HAP-1 (cell line): Measurements from ENCODE around the gene CCNL2.
"Not testable (repeated sequence)": the region's sequence is repeated elsewhere in the genome, so short reads cannot be mapped to it uniquely, and the experiment has no call there.

ENCODE experiments used
- DNase-seq, 2 experiments: peaks; one replicate each; pipeline ENCODE4 v3.0.0-alpha.2; 2016 to 2020; ENCODE audit warnings: low spot score in 2 of 2
- H3K27me3 ChIP-seq: fragments of 250-450 bp; sonication (Bioruptor Pico); 2 replicates; pipeline ENCODE4 v1.5.1; 2020; ENCODE audit warnings: low read depth, mild to moderate bottlenecking, moderate library complexity
- H3K36me3 ChIP-seq: fragments of 250-450 bp; sonication (Bioruptor Pico); replicated peaks from 2 replicates; pipeline ENCODE4 v1.5.1; 2020; ENCODE audit warnings: mild to moderate bottlenecking
- H3K4me1 ChIP-seq: fragments of 250-450 bp; sonication (Bioruptor Pico); 2 replicates; pipeline ENCODE4 v1.5.1; 2020; ENCODE audit warnings: mild to moderate bottlenecking
- H3K4me3 ChIP-seq: fragments of 250-450 bp; sonication (Bioruptor Pico); 2 replicates; pipeline ENCODE4 v1.5.1; 2020; ENCODE audit warnings: mild to moderate bottlenecking, moderate library complexity
- H3K9me3 ChIP-seq: fragments of 250-450 bp; sonication (Bioruptor Pico); 2 replicates; pipeline ENCODE4 v1.5.1; 2020; ENCODE audit warnings: mild to moderate bottlenecking, moderate library complexity
- in situ Hi-C: fragments of 300-500 bp; cut with MboI; formaldehyde crosslinking; loops from 3 replicates; pipeline ENCODE4 v1.14.3; 2020; ENCODE audit warnings: low sequenced_read_pairs, inconsistent platforms, mixed read lengths

Gene CCNL2

DNA sequence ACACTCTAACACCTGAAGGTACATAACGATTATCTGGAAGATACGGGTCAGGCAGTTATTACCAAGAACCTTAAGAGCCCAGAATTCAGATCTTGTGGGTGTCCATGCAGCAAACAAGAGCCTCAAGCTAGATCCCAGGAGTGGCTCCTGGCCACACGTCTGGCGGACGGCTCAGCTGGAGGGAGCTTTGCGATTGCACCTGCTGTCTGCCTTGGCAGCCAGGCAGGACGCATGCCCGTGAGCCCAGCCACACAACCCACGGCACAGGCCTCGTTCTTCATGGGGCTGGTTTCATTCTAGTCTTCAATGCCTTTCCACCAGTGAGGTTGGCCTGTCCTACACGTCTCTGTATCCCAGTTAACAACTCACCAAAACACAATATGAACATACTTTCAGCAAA is 5.7 kb downstream of the CCNL2 start:
- no peak for DNase-seq
- H3K4me3 ChIP-seq = no peak overlapping the region
- in situ Hi-C loops = loop anchor here (10.0 kb wide), 1 partner anchor 101 kb away; no protein-coding TSS in a partner anchor
- H3K4me1 ChIP-seq = peaks cover 5% of the 10 kb centered on the region; the same call in 1 of the 2 replicates
- no peaks in the 10 kb centered on the region for H3K9me3 ChIP-seq
- no peaks in the 10 kb centered on the region for H3K27me3 ChIP-seq
- peaks cover 98% of the 10 kb centered on the region for H3K36me3 ChIP-seq

DNA sequence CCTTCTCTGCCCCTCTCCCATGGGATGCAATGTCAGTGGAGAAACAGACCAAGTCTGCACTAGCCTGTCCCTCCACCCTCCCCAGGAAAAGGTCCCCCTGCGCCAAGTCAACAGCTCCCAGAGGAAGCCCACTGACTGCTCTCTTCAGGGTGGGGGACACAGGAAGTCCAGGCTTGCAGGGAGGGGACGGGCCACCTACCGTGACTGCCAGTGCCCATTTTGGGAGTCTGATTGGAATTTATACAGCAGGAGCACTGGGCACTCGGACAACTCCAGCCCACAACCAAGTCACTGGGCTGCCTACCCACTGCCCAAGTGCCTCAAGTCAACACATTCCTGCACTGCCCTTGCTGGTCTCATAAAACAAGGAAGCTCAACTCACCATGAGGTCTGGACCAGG is 6.1 kb downstream of the CCNL2 start:
- no peak for DNase-seq
- in situ Hi-C loops = loop anchor here (10.0 kb wide), 1 partner anchor 102 kb away; no protein-coding TSS in a partner anchor
- H3K4me3 ChIP-seq = no peak overlapping the region
- H3K36me3 ChIP-seq = peaks cover 99% of the 10 kb centered on the region
- H3K27me3 ChIP-seq = no peaks in the 10 kb centered on the region
- no peaks in the 10 kb centered on the region for H3K9me3 ChIP-seq
- peaks cover 5% of the 10 kb centered on the region; the same call in 1 of the 2 replicates for H3K4me1 ChIP-seq

DNA sequence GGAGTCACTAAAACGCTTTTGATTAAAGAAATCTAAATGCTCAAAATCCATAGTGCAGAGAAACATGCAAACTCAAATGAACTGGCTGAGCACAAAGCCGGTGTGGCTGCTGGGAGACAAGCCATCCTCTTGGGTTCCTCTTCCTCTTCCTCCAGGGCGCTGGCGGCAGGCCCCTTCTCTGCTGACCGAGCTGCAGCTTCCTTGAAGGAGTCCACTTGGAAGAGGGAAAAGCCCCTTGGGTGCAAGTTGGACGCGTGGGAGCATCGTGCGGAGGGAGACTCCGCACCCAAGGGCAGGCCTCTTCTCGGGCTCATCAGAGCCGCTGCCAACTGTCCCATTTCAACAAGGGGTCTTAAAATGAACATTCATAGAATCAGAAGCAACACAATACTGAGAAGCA is 7.9 kb downstream of the CCNL2 start:
- DNase-seq = no peak
- in situ Hi-C loops = loop anchor here (10.0 kb wide), 1 partner anchor 104 kb away; no protein-coding TSS in a partner anchor

DNA sequence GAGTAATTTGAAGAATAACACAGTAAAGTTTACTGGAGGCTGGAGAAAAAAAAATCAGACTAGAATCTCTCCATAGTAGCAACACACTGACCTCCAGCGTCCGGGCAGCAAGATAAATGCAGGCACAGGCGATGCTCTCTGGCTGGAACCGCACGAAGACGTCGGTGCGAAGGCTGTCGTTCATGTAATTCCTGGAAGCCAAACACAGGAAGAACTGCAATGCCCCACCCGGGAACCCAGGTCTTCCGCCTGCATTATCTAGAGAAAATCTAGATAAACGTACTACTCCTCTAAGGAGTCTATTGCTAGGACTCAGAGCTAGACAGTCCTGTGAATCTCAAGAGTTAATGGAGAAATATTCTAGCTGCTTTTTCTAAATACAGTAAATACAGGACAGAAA is 8.5 kb downstream of the CCNL2 start:
- no peak overlapping the region for H3K4me3 ChIP-seq
- no peaks in the 10 kb centered on the region for H3K27me3 ChIP-seq
- H3K9me3 ChIP-seq = no peaks in the 10 kb centered on the region
- in situ Hi-C loops = loop anchor here (10.0 kb wide), 1 partner anchor 104 kb away; no protein-coding TSS in a partner anchor
- no peak for DNase-seq
- H3K36me3 ChIP-seq = peaks cover 100% of the 10 kb centered on the region
- H3K4me1 ChIP-seq = no peaks in the 10 kb centered on the region

More for the DNA sequence above, 7.9 kb downstream of the CCNL2 start:
- no peaks in the 10 kb centered on the region for H3K27me3 ChIP-seq
- H3K9me3 ChIP-seq = no peaks in the 10 kb centered on the region
- no peak overlapping the region for H3K4me3 ChIP-seq
- no peaks in the 10 kb centered on the region for H3K4me1 ChIP-seq
- peaks cover 100% of the 10 kb centered on the region for H3K36me3 ChIP-seq

DNA sequence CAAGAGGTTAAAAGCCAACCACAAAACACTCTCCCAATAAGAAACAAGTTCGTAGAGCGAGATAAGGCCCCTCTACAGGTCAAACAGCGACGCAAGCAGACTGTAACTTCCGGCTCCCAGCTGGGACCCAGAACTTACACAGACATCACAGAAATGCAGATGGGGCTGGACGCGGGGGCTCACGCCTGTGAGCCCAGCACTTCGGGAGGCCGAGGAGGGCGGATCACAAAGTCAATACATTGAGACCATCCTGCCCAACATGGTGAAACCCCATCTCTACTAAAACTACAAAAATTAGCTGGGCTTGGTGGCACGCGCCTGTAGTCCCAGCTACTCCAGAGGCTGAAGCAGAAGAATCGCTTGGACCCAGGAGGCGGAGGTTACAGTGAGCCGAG is 11.1 kb downstream of the CCNL2 start:
- no peak for DNase-seq
- H3K27me3 ChIP-seq = no peaks in the 10 kb centered on the region
- H3K4me3 ChIP-seq = no peak overlapping the region
- H3K4me1 ChIP-seq = no peaks in the 10 kb centered on the region
- peaks cover 76% of the 10 kb centered on the region for H3K36me3 ChIP-seq
- in situ Hi-C loops = no loop called here
- H3K9me3 ChIP-seq = no peaks in the 10 kb centered on the region

DNA sequence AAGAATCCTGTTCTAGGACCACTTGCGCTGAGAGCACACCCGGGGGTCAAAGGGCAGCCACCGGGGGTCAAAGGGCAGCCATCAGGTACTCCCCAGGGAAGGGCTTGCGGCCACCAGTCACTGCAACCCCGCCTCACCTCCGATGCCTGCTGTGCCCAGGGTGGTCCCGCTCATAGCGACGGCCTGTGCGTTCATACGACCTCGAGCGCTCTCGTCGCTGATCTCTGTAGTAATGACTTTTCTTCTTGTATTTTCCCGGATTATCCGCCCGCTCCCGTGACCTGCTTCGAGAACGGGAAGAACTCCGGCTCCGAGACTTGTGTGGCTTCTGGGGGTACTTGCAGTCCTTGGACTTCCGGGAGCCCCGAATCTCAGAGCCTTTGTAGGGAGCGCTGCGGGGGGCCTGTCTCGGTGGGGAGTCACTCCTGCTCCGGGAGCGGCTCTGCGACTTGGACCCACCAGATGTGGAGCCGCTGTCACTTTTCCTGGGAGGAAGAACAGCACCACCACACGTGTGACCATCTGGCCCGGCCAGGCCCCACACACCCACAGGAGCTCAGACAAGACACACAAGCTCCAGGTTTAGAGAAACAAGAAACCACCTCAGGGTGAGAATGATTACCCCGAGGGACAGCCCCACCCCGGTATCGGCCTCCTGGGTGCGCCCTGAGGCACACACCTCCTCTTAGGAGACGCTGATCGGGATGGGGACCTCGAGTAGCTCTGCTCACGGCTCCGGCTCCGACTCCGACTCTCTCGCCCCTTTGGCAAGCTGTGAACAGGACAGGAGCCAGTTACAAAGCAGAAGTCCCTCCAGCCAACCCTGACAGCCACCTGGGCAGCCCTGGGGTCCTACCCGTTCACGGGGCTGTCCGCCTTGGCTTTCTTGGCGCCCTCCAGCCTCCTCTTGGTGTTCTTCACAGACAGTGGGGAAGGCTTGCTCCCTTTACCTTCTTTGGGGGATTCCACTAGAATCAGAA is 11.7 kb downstream of the CCNL2 start:
- in situ Hi-C loops = no loop called here
- Histone ChIP-seq H3K27me3 (no peaks in the 10 kb centered on the region), H3K36me3 (peaks cover 69% of the 10 kb centered on the region), H3K4me1 (no peaks in the 10 kb centered on the region), H3K4me3 (no peak overlapping the region), H3K9me3 (no peaks in the 10 kb centered on the region)
- DNase-seq = no peak

DNA sequence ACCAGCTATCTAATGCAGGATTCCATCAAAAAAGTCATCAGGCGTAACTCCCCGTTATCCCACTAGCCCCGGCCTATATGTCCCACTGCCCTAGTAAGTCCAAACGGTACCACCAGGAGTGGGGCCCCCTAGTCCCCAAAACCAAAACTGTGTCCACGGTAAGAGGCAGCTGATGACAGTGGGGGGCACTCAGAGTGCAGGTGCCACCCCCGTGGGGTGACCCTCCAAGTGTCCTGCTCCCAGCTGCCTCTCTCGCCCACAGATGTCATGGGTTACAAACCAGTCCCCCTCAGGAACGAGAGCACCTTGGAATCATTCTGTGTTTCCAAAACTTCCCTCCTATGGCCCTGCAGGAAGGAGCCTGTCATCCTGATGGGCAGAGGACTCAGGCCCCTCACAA is 13.2 kb downstream of the CCNL2 start:
- Histone ChIP-seq H3K9me3 (no peaks in the 10 kb centered on the region), H3K27me3 (no peaks in the 10 kb centered on the region), H3K4me1 (no peaks in the 10 kb centered on the region), H3K4me3 (no peak overlapping the region), H3K36me3 (peaks cover 58% of the 10 kb centered on the region)
- in situ Hi-C loops = no loop called here
- no peak for DNase-seq

DNA sequence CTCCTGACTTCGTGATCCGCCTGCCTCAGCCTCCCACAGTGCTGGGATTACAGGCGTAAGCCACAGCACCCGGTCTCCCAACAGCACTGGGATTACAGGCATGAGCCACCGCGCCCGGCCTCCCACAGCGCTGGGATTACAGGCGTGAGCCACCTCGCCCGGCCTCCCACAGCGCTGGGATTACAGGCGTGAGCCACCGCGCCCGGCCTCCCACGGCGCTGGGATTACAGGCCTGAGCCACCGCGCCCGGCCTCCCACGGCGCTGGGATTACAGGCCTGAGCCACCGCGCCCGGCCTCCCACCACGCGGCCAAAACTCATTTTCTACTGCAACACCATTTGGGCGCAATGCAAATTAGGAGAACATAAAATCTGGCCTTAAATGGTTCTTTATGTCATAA is 13.8 kb downstream of the CCNL2 start:
- H3K36me3 ChIP-seq = peaks cover 52% of the 10 kb centered on the region
- H3K4me3 ChIP-seq, in situ Hi-C loops, H3K9me3 ChIP-seq, H3K27me3 ChIP-seq, DNase-seq, H3K4me1 ChIP-seq: not testable (repeated sequence)

DNA sequence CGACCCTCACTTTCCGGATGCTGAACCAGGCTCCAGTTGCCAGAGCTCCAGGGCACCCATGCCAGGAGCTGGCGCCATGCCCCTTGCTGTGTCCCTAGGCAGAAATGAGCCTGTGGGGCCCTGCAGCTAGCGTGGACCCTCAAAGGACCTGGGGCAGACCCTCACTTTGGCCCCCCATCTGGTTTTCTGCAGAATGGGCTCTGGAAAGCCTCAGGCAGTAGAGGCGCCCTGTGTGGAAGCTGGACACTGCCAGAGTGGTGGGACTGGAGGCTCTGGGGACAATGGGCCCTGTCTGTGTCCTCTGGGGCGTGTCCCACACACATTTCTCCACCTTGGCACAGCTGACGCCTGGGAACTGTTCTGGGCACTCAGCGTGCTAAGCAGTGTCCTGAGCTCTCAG is 17.8 kb downstream of the CCNL2 start:
- Histone ChIP-seq H3K27me3 (no peaks in the 10 kb centered on the region), H3K9me3 (no peaks in the 10 kb centered on the region), H3K4me3 (no peak overlapping the region), H3K36me3 (peaks cover 13% of the 10 kb centered on the region), H3K4me1 (no peaks in the 10 kb centered on the region)
- DNase-seq = no peak
- in situ Hi-C loops = no loop called here

DNA sequence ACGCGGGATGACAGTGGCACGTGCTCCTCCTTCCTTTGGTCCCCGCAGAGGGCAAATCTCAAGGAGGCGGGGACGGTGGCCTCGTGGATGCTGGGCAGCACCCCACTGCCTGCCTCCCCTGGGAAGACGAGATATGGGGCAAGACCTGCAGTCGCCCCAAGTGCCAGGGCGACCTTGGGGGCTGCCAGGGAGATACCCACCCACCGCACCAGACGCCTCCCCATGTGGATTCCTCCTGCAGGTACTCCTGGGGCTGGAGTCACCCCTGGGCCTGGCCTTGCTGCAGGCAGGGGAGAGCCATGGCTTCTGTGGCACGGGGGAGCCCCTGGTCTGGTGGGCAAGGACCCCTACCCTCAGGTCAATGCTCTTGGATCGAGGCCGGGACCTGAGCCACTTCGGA is 18.3 kb downstream of the CCNL2 start:
- H3K27me3 ChIP-seq = no peaks in the 10 kb centered on the region
- H3K4me3 ChIP-seq = no peak overlapping the region
- H3K9me3 ChIP-seq = no peaks in the 10 kb centered on the region
- no peak for DNase-seq
- H3K4me1 ChIP-seq = no peaks in the 10 kb centered on the region
- in situ Hi-C loops = no loop called here
- H3K36me3 ChIP-seq = peaks cover 11% of the 10 kb centered on the region

DNA sequence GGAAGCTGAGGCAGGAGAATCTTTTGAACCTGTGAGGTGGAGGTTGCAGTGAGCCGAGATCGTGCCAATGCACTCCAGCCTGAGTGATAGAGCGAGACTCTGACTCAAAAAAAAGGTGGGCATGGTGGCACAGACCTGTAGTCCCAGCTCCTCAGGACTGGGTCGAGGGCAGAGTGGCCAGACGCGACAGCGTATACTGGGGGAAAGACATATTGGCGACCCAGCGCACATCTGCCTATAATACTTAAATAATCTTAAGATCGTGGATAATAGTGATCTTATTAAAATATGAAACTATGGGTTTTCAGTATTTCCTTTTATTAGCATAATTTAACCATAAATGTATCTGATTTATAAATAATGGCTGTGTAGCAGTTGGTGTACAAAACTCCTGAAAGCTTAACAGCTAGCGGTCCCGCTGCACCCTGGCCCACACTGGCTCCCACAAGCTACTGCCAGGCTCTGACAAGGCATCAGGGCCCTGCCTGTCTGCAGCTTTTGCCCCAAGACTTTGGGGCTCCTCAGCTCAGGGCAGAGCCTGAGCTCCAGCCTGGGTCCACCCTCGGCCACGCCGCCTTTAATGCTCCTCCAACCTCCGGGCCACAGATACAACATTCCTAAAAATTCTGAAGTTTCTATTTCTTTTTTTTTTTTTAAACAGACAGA is 21.5 kb downstream of the CCNL2 start:
- in situ Hi-C loops = no loop called here
- Histone ChIP-seq H3K27me3 (no peaks in the 10 kb centered on the region), H3K4me3 (no peak overlapping the region), H3K36me3 (peaks cover 27% of the 10 kb centered on the region), H3K4me1 (peaks cover 7% of the 10 kb centered on the region), H3K9me3 (no peaks in the 10 kb centered on the region)
- DNase-seq = no peak

DNA sequence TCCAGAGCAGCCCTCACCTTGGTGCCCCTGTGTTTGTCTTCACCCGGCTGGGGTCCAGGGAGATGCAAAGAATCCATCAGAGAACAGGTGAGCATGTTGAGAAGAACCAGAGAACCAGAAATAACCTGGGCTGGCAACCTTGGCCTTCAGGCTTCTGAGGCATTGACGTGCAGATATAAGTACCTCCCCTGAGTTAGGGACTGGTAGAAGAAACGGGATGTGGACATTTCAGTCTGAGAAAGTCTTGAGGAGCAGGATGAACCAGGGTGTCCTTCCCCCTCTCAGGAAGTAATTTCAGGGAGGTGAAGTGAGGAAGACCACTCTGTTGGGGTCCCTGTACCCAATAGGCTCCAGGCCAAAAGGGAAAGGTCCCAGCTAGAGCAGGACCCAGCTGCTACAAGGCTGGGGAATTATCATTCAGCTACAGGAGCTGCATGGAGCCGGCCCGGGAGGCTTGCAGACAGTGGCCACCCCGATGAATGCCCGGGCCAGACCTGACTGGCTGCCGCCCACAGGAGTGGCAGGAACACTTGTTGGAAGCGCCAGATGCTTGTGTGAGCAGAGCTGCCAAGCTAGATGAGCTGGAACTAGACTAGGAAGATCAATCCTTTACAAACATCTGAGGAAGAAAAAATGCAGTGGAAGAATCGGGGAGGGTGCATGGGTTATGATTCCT is 22.4 kb downstream of the CCNL2 start:
- peaks cover 33% of the 10 kb centered on the region for H3K36me3 ChIP-seq
- H3K27me3 ChIP-seq = no peaks in the 10 kb centered on the region
- no peak for DNase-seq
- H3K9me3 ChIP-seq = no peaks in the 10 kb centered on the region
- H3K4me3 ChIP-seq = no peak overlapping the region
- peaks cover 7% of the 10 kb centered on the region for H3K4me1 ChIP-seq
- in situ Hi-C loops = no loop called here

DNA sequence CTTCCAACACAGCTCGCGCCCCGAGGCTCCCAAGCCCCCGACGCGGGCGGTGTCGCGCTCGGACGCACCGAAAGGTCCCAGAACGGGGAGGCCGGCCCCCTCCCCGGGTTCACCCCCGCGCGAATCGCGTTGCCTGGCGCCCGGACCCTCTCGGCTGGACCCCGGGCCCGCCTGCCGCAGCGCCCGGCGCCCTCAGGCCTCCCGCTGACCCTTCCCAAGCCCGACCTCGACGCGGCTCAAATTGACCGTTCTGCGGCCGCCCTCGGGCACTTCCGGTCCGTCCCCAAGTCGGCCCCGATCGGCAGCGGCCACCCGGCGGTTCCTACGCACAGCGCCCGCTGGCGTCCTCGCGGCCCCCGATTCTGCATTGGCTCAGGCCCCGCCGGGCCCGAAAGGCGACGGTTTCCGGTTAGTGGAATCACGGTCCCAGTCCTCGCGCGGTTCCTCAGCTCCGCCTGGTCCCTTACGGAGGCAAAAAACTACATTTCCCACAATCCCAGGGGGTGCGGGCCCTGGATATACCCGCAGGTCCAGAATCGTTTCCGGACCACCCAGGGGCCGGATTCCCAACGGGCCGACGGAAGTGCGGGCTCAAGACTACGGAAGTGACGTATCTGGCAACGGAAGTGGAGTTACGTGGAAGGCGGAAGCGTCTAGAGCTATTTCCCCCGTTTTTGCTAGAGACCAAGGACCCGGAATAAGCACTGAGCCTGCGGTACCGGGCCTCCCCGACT is 24.0 kb downstream of the CCNL2 start, which contains the start of gene AURKAIP1:
Gene AURKAIP1, minus strand, starts transcription at position 279 of the 734 bp plus-strand sequence. CDS start 451 bp downstream, outside the sequence.
- peak; percentile 98 for DNase-seq
- H3K27me3 ChIP-seq = no peaks in the 10 kb centered on the region
- H3K4me1 ChIP-seq = peaks cover 7% of the 10 kb centered on the region
- peaks cover 33% of the 10 kb centered on the region for H3K36me3 ChIP-seq
- in situ Hi-C loops = no loop called here
- peak within 1 kb of the TSS; percentile 83 for H3K4me3 ChIP-seq
- no peaks in the 10 kb centered on the region for H3K9me3 ChIP-seq
